ENCODE results near the gene P2RX1. TPM values are rescaled to one million over a fixed set of nuclear protein-coding genes. Genes with fewer than 3 reads are reported as not detected.

P2RX1 gene
- 10 to 100 TPM in 1 of 4 donors, 1 to 10 TPM in 3; 1.2 to 13.0 (median 2.1) TPM for total RNA-seq

DNA sequence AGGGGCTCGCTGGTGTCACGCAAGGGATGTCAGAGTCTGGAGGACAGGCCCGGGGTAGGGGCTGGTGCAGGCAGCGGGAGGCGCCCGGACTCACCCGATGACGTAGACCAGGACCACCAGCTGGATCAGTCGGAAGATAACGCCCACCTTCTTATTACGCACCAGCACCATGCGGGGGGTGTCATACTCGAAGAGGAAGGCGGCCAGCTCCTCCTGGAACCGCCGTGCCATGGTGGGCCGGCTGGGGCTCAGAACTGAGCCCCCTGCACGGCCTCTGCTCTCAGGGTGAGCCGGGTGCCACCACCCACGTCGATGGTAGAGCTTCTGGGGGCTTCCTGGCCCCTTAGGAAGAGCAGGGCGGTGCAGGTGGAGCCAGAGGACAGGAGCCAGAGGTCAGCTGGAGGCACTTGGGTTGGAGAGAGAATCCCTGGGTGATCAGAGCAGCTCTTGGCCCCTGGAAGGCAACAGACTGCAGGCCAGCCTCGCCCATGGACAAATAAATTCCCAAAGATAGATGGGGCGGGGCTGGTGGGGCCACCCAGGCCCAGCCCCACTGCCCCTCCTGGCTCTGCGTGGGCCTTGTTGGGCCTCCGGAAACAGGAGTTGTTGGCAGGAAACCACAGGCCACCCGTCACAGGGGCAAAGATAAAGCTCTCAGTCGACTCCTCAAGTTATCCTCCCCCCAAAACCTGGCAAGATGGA is at the start of gene P2RX1:
P2RX1 (minus strand) TSS at position 471 of the 702 bp plus-strand sequence; CDS start at position 231, 240 bp downstream.
- no peaks in the 10 kb centered on the region for H3K27me3 ChIP-seq
- H3K4me1 ChIP-seq = peaks cover 13 to 71% (median 24%) of the 10 kb centered on the region in 3 donors
- H3K4me3 ChIP-seq = peak within 1 kb of the TSS in 3 of 4 donors; percentile 38 to 49 (median 38)
- WGBS, 2 donors = 62 to 96% methylated on average over 5 to 12 of the region's 28 CpGs
- intact Hi-C loops (cut with DNase I) = no loop called here
- H3K27ac ChIP-seq = peak within 1 kb of the TSS; percentile 54 to 87 (median 80)
- TF ChIP-seq, protein P1, sequence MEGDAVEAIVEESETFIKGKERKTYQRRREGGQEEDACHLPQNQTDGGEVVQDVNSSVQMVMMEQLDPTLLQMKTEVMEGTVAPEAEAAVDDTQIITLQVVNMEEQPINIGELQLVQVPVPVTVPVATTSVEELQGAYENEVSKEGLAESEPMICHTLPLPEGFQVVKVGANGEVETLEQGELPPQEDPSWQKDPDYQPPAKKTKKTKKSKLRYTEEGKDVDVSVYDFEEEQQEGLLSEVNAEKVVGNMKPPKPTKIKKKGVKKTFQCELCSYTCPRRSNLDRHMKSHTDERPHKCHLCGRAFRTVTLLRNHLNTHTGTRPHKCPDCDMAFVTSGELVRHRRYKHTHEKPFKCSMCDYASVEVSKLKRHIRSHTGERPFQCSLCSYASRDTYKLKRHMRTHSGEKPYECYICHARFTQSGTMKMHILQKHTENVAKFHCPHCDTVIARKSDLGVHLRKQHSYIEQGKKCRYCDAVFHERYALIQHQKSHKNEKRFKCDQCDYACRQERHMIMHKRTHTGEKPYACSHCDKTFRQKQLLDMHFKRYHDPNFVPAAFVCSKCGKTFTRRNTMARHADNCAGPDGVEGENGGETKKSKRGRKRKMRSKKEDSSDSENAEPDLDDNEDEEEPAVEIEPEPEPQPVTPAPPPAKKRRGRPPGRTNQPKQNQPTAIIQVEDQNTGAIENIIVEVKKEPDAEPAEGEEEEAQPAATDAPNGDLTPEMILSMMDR (IDR thresholded peaks at IDR 0.05) = no peak
- TF ChIP-seq POLR2A (IDR thresholded peaks at IDR 0.05) = peak in 2 of 4 donors; percentile 28 to 43
- no peak for DNase-seq
- H3K9me3 ChIP-seq = no peaks in the 10 kb centered on the region
- no peaks in the 10 kb centered on the region for H3K36me3 ChIP-seq

DNA sequence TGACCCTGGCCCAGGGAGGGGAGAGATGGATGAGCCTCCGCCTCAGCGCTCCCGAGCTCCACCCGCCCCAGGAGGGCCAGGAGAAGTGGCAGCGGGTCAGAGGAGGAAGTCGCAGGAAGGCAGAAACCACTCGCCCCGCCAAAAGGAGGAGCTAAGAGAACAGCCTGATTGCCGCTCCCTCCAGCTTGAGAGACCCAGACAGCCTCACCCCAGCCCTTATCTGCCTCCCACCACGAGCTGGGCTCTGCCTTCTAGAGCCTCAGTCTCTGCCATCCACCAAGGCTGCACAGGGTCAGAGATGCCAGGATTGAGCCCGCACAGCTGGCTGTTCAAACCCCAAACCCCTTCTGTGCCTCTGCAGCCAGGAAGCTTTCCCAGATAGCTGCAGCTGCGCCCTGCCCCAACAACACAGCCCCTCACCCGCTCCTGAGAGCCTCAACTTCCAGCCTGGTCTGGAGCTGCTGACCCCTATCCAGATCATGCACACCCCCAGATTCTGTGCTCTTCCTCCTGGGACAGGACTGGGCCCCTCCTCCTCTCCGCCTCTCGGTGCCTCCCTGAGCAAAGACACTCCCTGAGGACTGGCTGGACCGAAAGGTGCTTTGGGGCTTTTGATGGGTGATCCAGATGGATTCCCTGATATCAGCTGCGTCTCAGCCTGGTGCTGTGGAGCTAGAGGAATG is 49.0 kb upstream of the P2RX1 start:
- intact Hi-C loops (cut with DNase I) = no loop called here
- no peaks in the 10 kb centered on the region for H3K36me3 ChIP-seq
- peaks cover 3 to 49% (median 6%) of the 10 kb centered on the region in 4 donors for H3K27me3 ChIP-seq
- H3K4me3 ChIP-seq = peak overlapping the region; percentile 42 to 84 (median 52)
- H3K27ac ChIP-seq = peak overlapping the region; percentile 66 to 89 (median 80)
- H3K4me1 ChIP-seq = peaks cover 13 to 56% (median 18%) of the 10 kb centered on the region in 3 donors
- 18 to 34% methylated on average over 6 to 9 of the region's 17 CpGs for WGBS, 2 donors
- DNase-seq = peak; percentile 20
- TF ChIP-seq, protein P1 (IDR thresholded peaks at IDR 0.05) = peak in 1 of 6 experiments; percentile 6
- TF ChIP-seq POLR2A (IDR thresholded peaks at IDR 0.05) = peak in 1 of 4 donors; percentile 43
- H3K9me3 ChIP-seq = no peaks in the 10 kb centered on the region

DNA sequence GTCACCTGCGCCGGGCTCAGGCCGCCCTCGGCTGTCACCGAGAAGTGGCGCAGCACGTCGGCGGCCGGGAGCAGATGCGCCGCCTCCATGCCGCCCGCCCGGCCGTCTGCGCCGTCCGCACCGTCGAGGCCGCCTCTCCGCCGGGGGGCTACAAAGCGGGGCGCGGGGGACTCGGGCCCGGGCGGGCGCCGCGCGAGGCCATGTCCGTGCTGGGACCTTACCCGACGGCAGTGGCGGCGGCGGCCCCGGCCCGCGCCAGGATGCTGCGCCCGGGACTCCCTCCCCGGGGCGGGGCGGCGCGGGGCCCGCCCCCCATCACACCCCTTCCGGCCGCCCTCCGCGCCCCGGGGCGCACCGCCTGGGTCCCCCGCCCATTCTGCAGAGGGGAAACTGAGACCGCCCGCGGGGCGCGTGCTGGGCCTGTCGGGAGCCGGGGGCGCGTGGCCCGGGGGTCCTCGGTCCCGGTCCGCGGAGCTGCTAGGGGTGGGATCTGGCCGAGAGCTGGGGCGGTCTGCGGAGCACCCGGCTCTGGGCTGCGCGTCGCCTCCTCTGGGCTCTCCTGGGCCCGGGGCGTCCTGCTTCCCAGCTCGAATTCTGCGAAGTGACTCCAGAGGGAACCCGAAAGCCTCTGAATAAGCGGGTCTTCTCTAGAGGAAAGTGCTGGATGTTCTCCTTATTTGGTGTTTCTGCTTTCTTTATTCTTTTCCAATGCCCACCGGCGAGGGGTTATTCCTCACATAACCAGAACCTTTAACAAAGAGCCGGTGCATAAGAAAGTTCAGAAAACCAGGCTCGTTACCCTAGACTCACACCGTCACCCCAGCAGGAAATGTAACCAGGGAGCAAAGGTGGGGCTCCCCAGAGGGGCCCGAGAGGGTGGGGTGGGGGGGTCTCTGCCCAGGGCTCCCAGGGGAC is 48.2 kb upstream of the P2RX1 start, which contains the start of gene ATP2A3:
ATP2A3 (minus strand) TSS at position 235 of the 915 bp plus-strand sequence; CDS start at position 89, 146 bp downstream.
- Histone ChIP-seq H3K4me3 (peak within 1 kb of the TSS; percentile 42 to 84 (median 52)), H3K4me1 (peaks cover 18 to 64% (median 23%) of the 10 kb centered on the region in 3 donors), H3K27ac (peak within 1 kb of the TSS; percentile 66 to 89 (median 80)), H3K36me3 (no peaks in the 10 kb centered on the region), H3K9me3 (no peaks in the 10 kb centered on the region), H3K27me3 (peaks cover 3 to 49% (median 6%) of the 10 kb centered on the region in 4 donors)
- intact Hi-C loops (cut with DNase I) = no loop called here
- WGBS, 2 donors = 0% methylated on average over 1 to 2 of the region's 92 CpGs
- TF ChIP-seq, protein P1 (IDR thresholded peaks at IDR 0.05) = peak in 1 of 6 experiments; percentile 1
- TF ChIP-seq POLR2A (IDR thresholded peaks at IDR 0.05) = peak in 1 of 4 donors; percentile 63
- DNase-seq = no peak

DNA sequence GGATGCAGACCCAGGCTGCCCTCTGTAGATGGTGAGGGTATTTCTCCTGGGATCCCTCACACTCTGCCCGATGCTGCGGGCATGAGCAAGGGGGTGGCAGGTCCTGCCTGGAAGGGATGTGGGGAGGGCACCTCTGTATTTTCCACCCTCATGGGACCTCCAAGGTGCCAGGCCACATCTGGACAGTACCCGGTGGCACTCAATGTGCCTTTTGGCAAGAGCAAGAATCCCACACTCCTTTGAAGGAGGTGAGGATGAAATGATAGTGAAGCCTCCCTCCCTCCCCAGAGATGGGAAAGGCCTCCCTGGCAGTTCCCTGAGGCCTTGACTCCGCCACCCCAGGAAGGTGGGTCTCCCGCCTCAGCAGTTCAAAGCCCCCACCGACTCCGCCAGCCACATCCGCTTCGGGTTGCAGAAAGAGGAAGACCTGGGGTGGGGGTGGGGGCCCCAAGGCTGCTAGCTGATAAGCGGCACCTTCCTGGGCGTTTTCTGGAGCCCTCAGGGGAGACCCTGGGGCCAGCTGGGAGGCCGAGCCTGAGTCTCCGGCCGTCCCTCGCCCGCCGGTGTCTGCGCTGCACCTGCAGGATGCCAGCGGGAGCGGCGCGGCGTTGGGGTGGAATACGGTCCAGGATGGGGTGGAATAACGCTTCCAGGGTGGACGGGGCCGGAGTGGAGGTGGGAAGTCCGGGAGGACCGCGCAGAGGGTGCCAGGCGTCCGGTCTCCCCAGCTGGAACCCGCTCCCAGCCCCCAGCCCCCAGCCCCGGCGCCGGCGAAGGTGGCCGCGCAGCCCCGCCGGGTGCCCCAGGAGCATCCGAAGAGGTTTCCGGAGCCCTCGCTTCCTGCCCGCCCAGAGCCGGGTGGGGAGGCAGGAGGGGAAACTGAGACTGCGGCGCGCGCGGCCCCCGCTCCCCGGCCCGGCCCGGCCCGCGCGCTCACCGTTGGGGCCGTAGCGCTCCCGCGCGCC is 47.3 kb upstream of the P2RX1 start:
- no peaks in the 10 kb centered on the region for H3K36me3 ChIP-seq
- peaks cover 3 to 49% (median 6%) of the 10 kb centered on the region in 4 donors for H3K27me3 ChIP-seq
- no peaks in the 10 kb centered on the region for H3K9me3 ChIP-seq
- no CpG with 5 or more reads among the region's 64 CpGs for WGBS, 2 donors
- intact Hi-C loops (cut with DNase I) = no loop called here
- DNase-seq = peak; percentile 57
- TF ChIP-seq POLR2A (IDR thresholded peaks at IDR 0.05) = peak in 1 of 4 donors; percentile 16
- TF ChIP-seq, protein P1 (IDR thresholded peaks at IDR 0.05) = no peak
- peak overlapping the region; percentile 53 to 89 (median 76) for H3K27ac ChIP-seq
- peak overlapping the region; percentile 42 to 84 (median 52) for H3K4me3 ChIP-seq
- peaks cover 24 to 71% (median 28%) of the 10 kb centered on the region in 3 donors for H3K4me1 ChIP-seq

Data from esophagus squamous epithelium (tissue), 5 donors.